Smooth muscle cell (in vitro differentiated cells): ENCODE data around the gene CYP2D6. TPM values are rescaled to one million over a fixed set of nuclear protein-coding genes. Genes with fewer than 3 reads are reported as not detected.

Experiments used
- DNase-seq: peaks from one replicate; lab custom pipeline; 2025; ENCODE audit not compliant: unreplicated experiment; lab: John Stamatoyannopoulos, UW
- H2AFZ ChIP-seq: fragments of 200-600 bp; sonication (generic); 2 replicates; pipeline ENCODE4 v1.6.0; 2016; ENCODE audit warnings: antibody characterized with exemption, low read depth, mild to moderate bottlenecking
- H3F3A ChIP-seq: fragments of 200-600 bp; sonication (generic); 2 replicates; pipeline ENCODE4 v1.6.0; 2017; ENCODE audit warnings: antibody characterized with exemption, low read depth
- H3K27ac ChIP-seq: fragments of 200-600 bp; sonication (generic); 2 replicates; pipeline ENCODE4 v1.5.1; 2016; ENCODE audit warnings: low read depth, mild to moderate bottlenecking
- H3K27me3 ChIP-seq: fragments of 200-600 bp; sonication (generic); 2 replicates; pipeline ENCODE4 v1.6.1; 2016; ENCODE audit warnings: low read depth, mild to moderate bottlenecking
- H3K36me3 ChIP-seq: fragments of 200-600 bp; sonication (generic); 2 replicates; pipeline ENCODE4 v1.5.1; 2016; ENCODE audit warnings: low read depth
- H3K4me1 ChIP-seq: fragments of 200-600 bp; sonication (generic); 2 replicates; pipeline ENCODE4 v1.5.1; 2016; ENCODE audit warnings: low read depth
- H3K4me2 ChIP-seq: fragments of 200-600 bp; sonication (generic); 2 replicates; pipeline ENCODE4 v1.6.0; 2016; ENCODE audit warnings: mild to moderate bottlenecking
- H3K4me3 ChIP-seq: fragments of 200-600 bp; sonication (generic); 2 replicates; pipeline ENCODE4 v1.5.1; 2016; ENCODE audit warnings: mild to moderate bottlenecking
- H3K79me2 ChIP-seq: fragments of 200-600 bp; sonication (generic); 2 replicates; pipeline ENCODE4 v1.6.0; 2016; ENCODE audit warnings: low read depth, mild to moderate bottlenecking
- H3K9ac ChIP-seq: fragments of 200-600 bp; sonication (generic); 2 replicates; pipeline ENCODE4 v1.6.0; 2016; ENCODE audit warnings: low read depth
- H3K9me3 ChIP-seq: fragments of 200-600 bp; sonication (generic); replicated peaks from 2 replicates; pipeline ENCODE4 v1.5.1; 2016; ENCODE audit warnings: low read depth
- H4K20me1 ChIP-seq: fragments of 200-600 bp; sonication (generic); 2 replicates; pipeline ENCODE4 v1.6.0; 2016; ENCODE audit warnings: low read depth
- WGBS: methylation state at CpG from one replicate; pipeline ENCODE4 v1.1.7; 2016; ENCODE audit warnings: low lambda C conversion rate; 5-methylcytosine and 5-hydroxymethylcytosine counted together
- polyA plus RNA-seq: library from polyadenylated mRNA; unstranded; fragments of >200 nt; fragmentation: Nextera tagmentation; extraction: Ambion mirVana; gene quantifications from 2 replicates; pipeline ENCODE4 v1.2.1, GENCODE V29; 2016
- total RNA-seq: library from RNA; depleted of rRNA; stranded (reverse); fragments of >200 nt; gene quantifications from 2 replicates; pipeline ENCODE4 v1.2.3, GENCODE V29; 2014
- TF ChIP-seq, protein P1 (sequence below): fragments of 200-600 bp; sonication (generic); IDR thresholded peaks from 2 replicates; pipeline ENCODE4 v1.5.1; 2017; ENCODE audit warnings: borderline replicate concordance, mild to moderate bottlenecking, antibody characterized with exemption; ENCODE audit not compliant: insufficient read depth, poor library complexity, severe bottlenecking

The CYP2D6 gene
- total and polyA plus RNA-seq, 2 experiments from 2014 or later: 0.41 to 0.63 TPM

GRCh38 chr22:42163515-42163914 is 32.9 kb upstream of the CYP2D6 start:
- TF ChIP-seq, protein P1, sequence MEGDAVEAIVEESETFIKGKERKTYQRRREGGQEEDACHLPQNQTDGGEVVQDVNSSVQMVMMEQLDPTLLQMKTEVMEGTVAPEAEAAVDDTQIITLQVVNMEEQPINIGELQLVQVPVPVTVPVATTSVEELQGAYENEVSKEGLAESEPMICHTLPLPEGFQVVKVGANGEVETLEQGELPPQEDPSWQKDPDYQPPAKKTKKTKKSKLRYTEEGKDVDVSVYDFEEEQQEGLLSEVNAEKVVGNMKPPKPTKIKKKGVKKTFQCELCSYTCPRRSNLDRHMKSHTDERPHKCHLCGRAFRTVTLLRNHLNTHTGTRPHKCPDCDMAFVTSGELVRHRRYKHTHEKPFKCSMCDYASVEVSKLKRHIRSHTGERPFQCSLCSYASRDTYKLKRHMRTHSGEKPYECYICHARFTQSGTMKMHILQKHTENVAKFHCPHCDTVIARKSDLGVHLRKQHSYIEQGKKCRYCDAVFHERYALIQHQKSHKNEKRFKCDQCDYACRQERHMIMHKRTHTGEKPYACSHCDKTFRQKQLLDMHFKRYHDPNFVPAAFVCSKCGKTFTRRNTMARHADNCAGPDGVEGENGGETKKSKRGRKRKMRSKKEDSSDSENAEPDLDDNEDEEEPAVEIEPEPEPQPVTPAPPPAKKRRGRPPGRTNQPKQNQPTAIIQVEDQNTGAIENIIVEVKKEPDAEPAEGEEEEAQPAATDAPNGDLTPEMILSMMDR: no peak
- WGBS: over 99% methylated on average over 11 of the region's 11 CpGs
- Histone ChIP-seq H3K9ac (no peak overlapping the region), H3K4me3 (no peak overlapping the region), H3K9me3 (no peaks in the 10 kb centered on the region), H3K27ac (no peak overlapping the region), H3F3A (no peaks in the 10 kb centered on the region), H3K4me1 (no peaks in the 10 kb centered on the region), H3K36me3 (no peaks in the 10 kb centered on the region), H2AFZ (no peak overlapping the region), H3K79me2 (no peaks in the 10 kb centered on the region), H3K27me3 (no peaks in the 10 kb centered on the region), H3K4me2 (no peak overlapping the region), H4K20me1 (peaks cover 25% of the 10 kb centered on the region)
- DNase-seq: no peak

DNA sequence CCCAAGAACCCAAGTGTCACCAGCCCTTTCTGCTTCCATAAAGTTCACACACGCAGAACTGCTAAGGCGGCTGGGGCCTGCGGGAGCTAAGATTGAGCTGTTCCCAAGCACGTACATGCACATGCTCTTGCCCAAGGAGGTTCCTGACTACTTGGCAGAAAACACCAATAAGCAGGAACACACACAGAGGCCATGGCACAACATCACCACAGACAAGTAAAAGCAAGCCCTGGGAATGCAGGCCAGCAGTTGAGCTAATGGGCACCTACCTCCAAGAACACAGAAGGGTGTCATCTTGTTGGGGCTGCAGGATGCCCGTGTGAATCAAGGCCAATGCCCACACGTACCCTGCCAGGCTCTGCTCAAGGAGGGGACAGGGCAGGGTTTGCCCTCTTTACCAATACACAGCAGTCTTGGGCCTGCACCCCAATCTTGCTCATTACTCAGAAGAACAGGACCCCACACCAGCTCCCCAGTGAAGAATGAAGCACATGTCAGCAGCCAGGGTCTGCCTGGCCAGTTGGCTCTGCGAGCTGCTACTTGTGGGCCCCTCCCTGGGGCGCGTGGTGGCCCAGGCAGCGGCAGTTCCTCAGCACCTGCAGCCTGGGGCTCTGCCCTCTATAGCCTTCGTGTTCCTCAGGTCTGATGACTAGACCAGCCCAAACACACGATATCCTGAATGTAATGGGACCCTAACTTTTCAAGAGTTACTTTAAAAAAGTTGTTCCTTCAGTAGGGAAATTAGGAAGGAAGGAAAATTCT is 32.3 kb upstream of the CYP2D6 start:
- Histone ChIP-seq H3K9me3 (no peaks in the 10 kb centered on the region), H4K20me1 (peaks cover 18% of the 10 kb centered on the region), H3K36me3 (no peaks in the 10 kb centered on the region), H3K4me3 (no peak overlapping the region), H3K9ac (no peak overlapping the region), H3F3A (no peaks in the 10 kb centered on the region), H3K27me3 (no peaks in the 10 kb centered on the region), H3K79me2 (no peaks in the 10 kb centered on the region), H3K27ac (no peak overlapping the region), H3K4me1 (no peaks in the 10 kb centered on the region), H2AFZ (no peak overlapping the region), H3K4me2 (no peak overlapping the region)
- TF ChIP-seq, protein P1: no peak
- WGBS: 94% methylated on average over 12 of the region's 12 CpGs
- no peak for DNase-seq

- no peak overlapping the region for H3K9ac ChIP-seq
- 89% methylated on average over 18 of the region's 18 CpGs for WGBS
- H3K4me2 ChIP-seq: no peak overlapping the region
- H4K20me1 ChIP-seq: peaks cover 15% of the 10 kb centered on the region
- no peak overlapping the region for H3K27ac ChIP-seq
- H3K9me3 ChIP-seq: no peaks in the 10 kb centered on the region
- no peak for DNase-seq
- no peak overlapping the region for H3K4me3 ChIP-seq
- no peaks in the 10 kb centered on the region for H3K36me3 ChIP-seq
- H3F3A ChIP-seq: no peaks in the 10 kb centered on the region
- no peaks in the 10 kb centered on the region for H3K27me3 ChIP-seq
- TF ChIP-seq, protein P1: no peak
- H3K79me2 ChIP-seq: no peaks in the 10 kb centered on the region
- no peak overlapping the region for H2AFZ ChIP-seq
- H3K4me1 ChIP-seq: no peaks in the 10 kb centered on the region
These were observed 30.5 kb upstream of the CYP2D6 start for GRCh38 chr22:42160830-42161696.
